Central memory CD4-positive, alpha-beta T cell (primary cell): ENCODE measurements around the gene DNAAF1.

Experiments used
- DNase-seq: peaks from one replicate; pipeline ENCODE4 v3.0.0; 2022

Gene DNAAF1

DNA sequence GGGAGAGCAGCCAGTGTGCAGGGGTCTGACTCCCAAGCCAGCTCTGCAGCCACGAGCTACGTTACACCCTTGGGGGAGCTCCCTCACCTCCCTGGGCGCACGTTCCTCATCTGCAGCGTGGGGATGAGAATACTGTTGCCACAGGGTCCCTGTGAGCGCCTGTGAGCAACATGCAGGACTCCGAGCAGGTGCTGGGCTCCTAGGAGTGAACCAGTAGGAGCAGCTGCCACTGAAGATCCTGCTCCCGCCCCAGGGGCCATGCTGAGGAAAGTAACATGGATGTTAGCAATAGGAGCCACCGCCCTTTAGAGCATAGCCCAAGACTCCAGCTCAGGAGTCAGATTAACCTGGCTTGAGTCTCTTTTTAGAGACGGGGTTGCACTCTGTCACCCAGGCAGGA lies 15.9 kb downstream of the DNAAF1 start:
- DNase-seq, result no peak

GRCh38 chr16:84161801-84162200 lies 16.7 kb downstream of the DNAAF1 start:
- no peak for DNase-seq

- DNase-seq, result no peak
Measured at GRCh38 chr16:84165746-84166145, 20.6 kb downstream of the DNAAF1 start.

DNA sequence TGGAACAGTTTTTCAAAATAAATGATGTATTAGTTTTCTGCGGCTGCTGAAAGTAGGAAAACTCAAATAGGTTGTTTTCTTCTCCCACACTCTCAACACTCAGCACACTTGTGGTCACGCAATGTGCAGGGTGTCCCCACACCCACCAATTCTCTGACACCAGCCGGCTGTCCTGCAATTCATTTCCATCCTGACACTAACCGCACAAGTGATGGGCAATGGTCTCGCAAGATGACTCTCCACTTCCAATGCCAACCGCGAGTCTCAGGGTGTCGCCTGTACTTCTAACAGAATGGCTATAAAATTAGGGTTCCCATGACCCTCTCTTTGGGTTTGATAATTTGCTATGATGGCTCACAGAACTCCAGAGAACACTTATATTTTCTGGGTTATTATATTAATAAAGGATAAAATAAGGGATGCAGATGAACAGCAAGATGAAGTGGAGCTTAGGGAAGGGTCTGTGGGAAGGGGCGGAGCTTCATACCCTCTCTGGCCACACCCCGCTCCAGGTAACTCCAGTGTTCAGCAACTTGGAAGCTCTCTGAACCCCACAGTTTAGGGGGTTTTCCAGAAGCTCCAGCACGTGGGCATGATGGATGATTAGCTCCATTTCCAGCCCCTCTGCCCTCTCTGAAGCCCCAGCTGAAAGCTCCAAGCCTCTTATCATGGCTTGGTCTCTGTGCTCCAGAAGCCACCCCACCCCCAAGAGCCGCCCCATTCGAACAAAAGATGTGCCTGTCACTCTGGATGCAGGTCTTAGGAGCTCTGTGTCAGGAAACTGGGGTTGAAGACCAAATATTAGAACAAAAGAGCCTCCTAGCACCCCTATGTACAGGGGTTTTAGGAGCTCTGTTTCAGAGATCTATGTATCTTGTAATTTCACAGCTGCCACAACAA lies 21.9 kb downstream of the DNAAF1 start:
- DNase-seq, result no peak

DNA sequence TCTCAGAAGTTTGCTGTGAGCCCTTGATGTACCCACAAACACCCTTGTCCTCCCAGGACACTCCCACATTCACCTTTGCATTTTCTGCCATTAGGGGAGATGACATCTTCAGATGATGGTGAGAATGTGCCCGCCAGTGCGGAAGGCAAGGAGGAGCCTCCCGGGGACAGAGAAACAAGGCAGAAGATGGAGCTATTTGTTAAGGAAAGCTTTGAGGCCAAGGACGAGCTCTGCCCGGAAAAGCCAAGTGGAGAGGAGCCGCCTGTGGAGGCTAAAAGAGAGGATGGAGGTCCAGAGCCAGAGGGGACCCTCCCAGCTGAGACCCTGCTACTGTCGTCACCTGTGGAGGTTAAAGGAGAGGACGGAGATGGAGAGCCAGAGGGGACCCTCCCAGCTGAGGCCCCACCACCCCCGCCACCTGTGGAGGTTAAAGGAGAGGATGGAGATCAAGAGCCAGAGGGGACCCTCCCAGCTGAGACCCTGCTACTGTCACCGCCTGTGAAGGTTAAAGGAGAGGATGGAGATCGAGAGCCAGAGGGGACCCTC lies 24.7 kb downstream of the DNAAF1 start:
- no peak for DNase-seq

GRCh38 chr16:84174396-84174795 lies 29.3 kb downstream of the DNAAF1 start:
- no peak for DNase-seq

GRCh38 chr16:84175350-84176081 lies 30.4 kb downstream of the DNAAF1 start:
- peak; percentile 17 for DNase-seq

GRCh38 chr16:84176192-84177053 lies 31.3 kb downstream of the DNAAF1 start:
- no peak for DNase-seq

DNA sequence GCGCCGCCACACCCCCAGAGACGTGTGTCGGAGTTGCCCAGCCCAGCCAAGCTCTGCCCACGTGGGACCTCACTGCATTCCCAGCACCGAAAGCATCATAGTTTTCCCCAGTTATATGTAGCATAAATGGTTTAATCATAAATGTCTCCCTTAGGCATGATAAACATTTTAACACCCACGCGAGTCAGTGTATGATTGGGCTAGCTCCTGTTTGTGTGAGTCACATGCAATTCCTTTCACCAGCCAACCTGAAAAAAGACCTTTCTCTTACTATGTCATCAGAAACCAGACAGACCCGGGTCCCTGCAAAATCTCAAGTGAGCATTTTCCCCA lies 32.6 kb downstream of the DNAAF1 start:
- no peak for DNase-seq

DNA sequence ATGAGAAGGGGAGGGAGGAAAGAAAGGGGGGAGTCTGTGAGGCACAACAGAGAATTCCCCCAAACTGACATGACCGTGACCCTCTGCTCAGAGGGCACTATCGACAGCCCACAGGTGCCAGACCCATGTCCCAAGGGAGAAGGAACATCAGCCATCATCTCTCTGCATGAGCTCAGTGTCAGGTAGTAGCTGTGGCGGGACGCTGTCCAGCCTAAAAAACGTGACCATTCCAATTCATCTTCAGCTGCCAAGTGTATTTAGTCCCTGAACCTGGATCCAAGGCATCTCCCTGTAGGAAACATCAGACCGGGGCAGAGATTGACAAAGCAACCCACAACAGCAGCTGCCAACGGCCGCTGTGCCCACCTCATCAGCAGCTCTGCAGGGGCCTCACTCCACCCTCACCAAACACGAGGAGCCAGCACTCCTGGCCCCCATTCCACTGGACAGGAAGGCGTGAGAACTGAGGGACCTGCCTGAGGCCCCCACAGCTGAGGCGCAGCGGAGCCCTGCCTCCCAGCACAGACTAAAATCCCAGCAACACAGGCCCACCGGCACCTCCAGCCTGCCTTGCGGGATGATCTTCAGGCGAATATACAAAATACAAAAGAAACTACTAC lies 33.1 kb downstream of the DNAAF1 start:
- no peak for DNase-seq

- no peak for DNase-seq
Measured at GRCh38 chr16:84178892-84179611, 33.9 kb downstream of the DNAAF1 start.

- DNase-seq, result no peak
Measured at GRCh38 chr16:84179612-84180320, 34.7 kb downstream of the DNAAF1 start.

GRCh38 chr16:84180519-84181140 lies 35.5 kb downstream of the DNAAF1 start:
- no peak for DNase-seq

GRCh38 chr16:84181144-84181915 lies 36.2 kb downstream of the DNAAF1 start:
- DNase-seq, result no peak

GRCh38 chr16:84182104-84182503 lies 37.0 kb downstream of the DNAAF1 start:
- DNase-seq, result no peak

GRCh38 chr16:84182680-84183571 lies 37.8 kb downstream of the DNAAF1 start:
- DNase-seq, result no peak

DNA sequence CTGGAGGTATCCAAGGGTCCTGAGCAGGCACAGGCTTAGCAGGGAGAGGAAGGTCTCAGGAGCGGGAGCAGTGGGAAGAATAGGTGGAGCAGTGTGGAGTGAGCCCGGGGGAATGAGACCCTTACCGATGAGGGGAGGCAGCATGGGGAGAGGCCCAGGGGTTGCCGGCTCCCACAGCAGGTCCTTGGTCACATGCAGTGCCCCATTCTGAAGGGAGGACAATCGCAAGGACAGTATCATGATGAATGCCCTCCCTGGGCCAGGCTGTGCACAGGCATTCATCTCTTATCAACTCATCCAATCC lies 38.4 kb downstream of the DNAAF1 start:
- no peak for DNase-seq

DNA sequence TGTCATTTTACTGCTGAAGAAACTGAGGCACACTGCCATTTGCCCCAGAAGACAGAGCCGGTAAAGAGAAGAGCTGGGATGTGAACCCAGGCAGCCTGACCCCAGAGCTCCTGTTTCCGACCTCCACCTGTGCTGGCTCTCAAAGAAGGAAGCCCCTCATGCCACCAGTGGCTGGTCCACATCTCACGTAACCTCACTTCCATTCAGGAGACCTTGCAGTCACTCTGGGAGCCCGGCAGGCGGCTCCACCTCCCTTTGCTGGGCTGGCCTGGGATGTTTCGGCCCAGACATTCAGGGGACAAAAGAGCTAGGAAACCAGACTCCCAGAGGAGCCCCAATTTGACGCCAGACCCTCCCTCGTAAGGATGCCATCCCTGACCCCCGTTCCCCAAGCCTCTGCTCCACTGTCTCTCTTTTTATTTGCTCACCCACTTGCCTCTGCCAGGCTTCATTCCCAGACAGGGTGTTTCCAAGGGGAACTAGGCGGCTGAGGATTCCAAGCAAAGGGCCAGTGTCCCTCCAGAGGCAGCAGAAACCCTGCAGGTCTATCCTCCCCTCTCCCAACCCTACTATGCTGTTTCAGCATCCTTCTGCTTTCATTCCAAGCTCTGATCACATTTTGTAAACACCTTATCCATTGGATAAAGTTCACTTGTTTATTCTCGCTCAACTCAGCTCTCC lies 38.9 kb downstream of the DNAAF1 start:
- no peak for DNase-seq
